Psoas muscle (tissue), 8 donors: Measurements from ENCODE around the gene ADGRD1. TPM values are rescaled to one million over a fixed set of nuclear protein-coding genes. Genes with fewer than 3 reads are reported as not detected.

Source experiments
- ATAC-seq, 4 donors: fragments of 200-7000 bp; cut with Tn5 transposase; one replicate each; pipeline ENCODE4 v1.9.1; 2020; ENCODE audit warnings: moderate library complexity in 3 of 4, mild to moderate bottlenecking in 2 of 4
- DNase-seq, 2 donors: peaks; one replicate each; pipeline ENCODE4 v3.0.0-alpha.2; 2020
- H3K27ac ChIP-seq: fragments of 200-600 bp; one replicate; pipeline ENCODE4 v1.8.0; 2022
- H3K27me3 ChIP-seq, 3 donors: fragments of 200-600 bp in 1 of 3; one replicate each; pipeline versions ENCODE4 v1.6.1 to v1.8.0; 2013 to 2022; ENCODE audit warnings: low read length in 2 of 3, mild to moderate bottlenecking in 2 of 3, moderate library complexity in 1 of 3; ENCODE audit not compliant: insufficient read depth in 3 of 3
- H3K36me3 ChIP-seq, 2 donors: fragments of 200-600 bp in 1 of 2; one replicate each; pipeline versions ENCODE4 v1.6.1 to v1.8.0; 2013 to 2022; ENCODE audit warnings: low read depth in 1 of 2, mild to moderate bottlenecking in 1 of 2, moderate library complexity in 1 of 2; ENCODE audit not compliant: insufficient read depth in 1 of 2
- H3K4me1 ChIP-seq: fragments of 200-600 bp; one replicate; pipeline ENCODE4 v1.8.0; 2022
- H3K4me3 ChIP-seq: fragments of 200-600 bp; one replicate; pipeline ENCODE4 v1.8.0; 2022; ENCODE audit warnings: mild to moderate bottlenecking
- H3K9me3 ChIP-seq: fragments of 200-600 bp; one replicate; pipeline ENCODE4 v1.8.0; 2022
- CTCF ChIP-seq: fragments of 200-600 bp; IDR thresholded peaks from one replicate; pipeline ENCODE4 v1.8.0; 2022; ENCODE audit warnings: antibody characterized with exemption
- WGBS, 3 donors: extraction: QIAGEN DNeasy Blood & Tissue Kit; methylation state at CpG; one replicate each; pipeline versions ENCODE4 v1.1.6 to v1.1.7; 2013; 5-methylcytosine and 5-hydroxymethylcytosine counted together
- intact Hi-C, 2 donors: fragments of 100-400 bp; cut with DNase I; formaldehyde crosslinking; loops; one replicate each; pipeline versions ENCODE4 v1.11.0 to v1.14.2; 2022
- polyA plus RNA-seq, 3 donors: library from polyadenylated mRNA; stranded (reverse); fragments of 200-250 nt; gene quantifications; one replicate each; pipeline ENCODE4 v1.2.3, GENCODE V29; 2013
- total RNA-seq, 4 donors: library from RNA; stranded (reverse); fragmentation: NEBNext Ultra II Directional in 2 of 4; extraction: Animal tissue kit (Norgen Biotek cat#: 25700) in 2 of 4; gene quantifications; one replicate each; pipeline versions ENCODE4 v1.2.1 to v1.2.4, GENCODE V29; 2021 to 2023
- donor health status: healthy with polysubstance abuse.
- donor health status: DM: no; HTN: no; CAD: no; lungs with moderate emphysema.
- donor health status: Bipolar disorder and iron deficiency.
- donor health status: healthy.
- donor health status: DM: yes; HTN: yes; CAD: no.
- donor health status: DM: no; HTN: no; CAD: no.
- donor health status: DM: no; HTN: no; CAD: no.
- donor health status: DM: yes; HTN: yes; CAD: no.

ADGRD1 gene
- total and polyA plus RNA-seq, 7 donors = 2.1 to 11.6 (median 3.6) TPM

- WGBS, 3 donors = 74 to 88% (median 78%) methylated on average over 13 of the region's 13 CpGs
- H3K9me3 ChIP-seq = no peaks in the 10 kb centered on the region
Observed at GRCh38 chr12:131091413-131091975, 137.8 kb downstream of the ADGRD1 start.

GRCh38 chr12:131091976-131092691 is 138.4 kb downstream of the ADGRD1 start:
- WGBS, 3 donors = 84 to 89% (median 88%) methylated on average over 17 to 18 of the region's 18 CpGs
- H3K9me3 ChIP-seq = no peaks in the 10 kb centered on the region
- intact Hi-C loops = no loop called here
- H3K4me1 ChIP-seq = no peaks in the 10 kb centered on the region
- DNase-seq = no peak
- H3K36me3 ChIP-seq = no peaks in the 10 kb centered on the region
- H3K27me3 ChIP-seq = no peaks in the 10 kb centered on the region
- ATAC-seq = no peak
- H3K4me3 ChIP-seq = no peak overlapping the region
- no peak overlapping the region for H3K27ac ChIP-seq
- TF ChIP-seq CTCF = no peak

More at GRCh38 chr12:131091413-131091975, 137.8 kb downstream of the ADGRD1 start:
- no peak for TF ChIP-seq CTCF
- H3K4me1 ChIP-seq = no peaks in the 10 kb centered on the region
- H3K27ac ChIP-seq = no peak overlapping the region
- H3K4me3 ChIP-seq = no peak overlapping the region
- DNase-seq = no peak
- no peak for ATAC-seq
- H3K27me3 ChIP-seq = no peaks in the 10 kb centered on the region
- H3K36me3 ChIP-seq = no peaks in the 10 kb centered on the region
- intact Hi-C loops = no loop called here

GRCh38 chr12:131092901-131093603 is 139.3 kb downstream of the ADGRD1 start:
- intact Hi-C loops = no loop called here
- H3K4me1 ChIP-seq = no peaks in the 10 kb centered on the region
- no peaks in the 10 kb centered on the region for H3K9me3 ChIP-seq
- peak; percentile 9 to 36 for DNase-seq
- no peak overlapping the region for H3K27ac ChIP-seq
- no peak for ATAC-seq
- no peaks in the 10 kb centered on the region for H3K27me3 ChIP-seq
- no peak overlapping the region for H3K4me3 ChIP-seq
- 51 to 57% (median 53%) methylated on average over 21 of the region's 21 CpGs for WGBS, 3 donors
- TF ChIP-seq CTCF = no peak
- H3K36me3 ChIP-seq = no peaks in the 10 kb centered on the region

- ATAC-seq (no peak), DNase-seq (peak in 1 of 2 donors; percentile 24)
- intact Hi-C loops = no loop called here
- Histone ChIP-seq H3K27ac (no peak overlapping the region), H3K4me3 (no peak overlapping the region), H3K27me3 (no peaks in the 10 kb centered on the region), H3K9me3 (no peaks in the 10 kb centered on the region), H3K4me1 (no peaks in the 10 kb centered on the region), H3K36me3 (no peaks in the 10 kb centered on the region)
- 44 to 64% (median 53%) methylated on average over 2 to 5 of the region's 5 CpGs for WGBS, 3 donors
- TF ChIP-seq CTCF = no peak
Observed at GRCh38 chr12:131093604-131093955, 139.9 kb downstream of the ADGRD1 start.
